ENCODE results near the gene SLC25A27. TPM values are rescaled to one million over a fixed set of nuclear protein-coding genes. Genes with fewer than 3 reads are reported as not detected.

Gene SLC25A27
- total and polyA plus RNA-seq, 2 of the 4 experiments (the other 2 are of a cell fraction): 1.3 TPM; not detected in 1

GRCh38 chr6:46688117-46688965 is 35.6 kb downstream of the SLC25A27 start:
- Histone ChIP-seq H3K9me3 (ENCODE audit: control insufficient read depth, insufficient read depth, low read length) (no peaks in the 10 kb centered on the region), H3K27me3 (ENCODE audit: control insufficient read depth, insufficient read depth, low read length) (no peaks in the 10 kb centered on the region), H4K20me1 (ENCODE audit: insufficient read depth, low read length) (no peaks in the 10 kb centered on the region), H2BK20ac (ENCODE audit: low read depth, low read length) (no peak overlapping the region), H2BK5ac (ENCODE audit: low read depth, low read length, poor library complexity, severe bottlenecking) (no peak overlapping the region), H4K8ac (ENCODE audit: low read depth in 2 of 2, low read length in 2 of 2) (no peak overlapping the region), H4K5ac (ENCODE audit: low read depth, low read length) (no peak overlapping the region), H2AK9ac (replicated peaks; ENCODE audit: low read depth, low read length, poor library complexity) (no peak overlapping the region), H3K23ac (ENCODE audit: low read depth, low read length) (no peak overlapping the region), H3K9me1 (ENCODE audit: insufficient read depth, low read length) (no peaks in the 10 kb centered on the region), H3K4me3 (ENCODE audit: insufficient read depth, low read depth, low read length) (no peak overlapping the region), H2AK5ac (ENCODE audit: low read depth, low read length) (no peak overlapping the region), H2AFZ (replicated peaks; ENCODE audit: low read length, poor library complexity) (no peak overlapping the region), H3K4me1 (ENCODE audit: control insufficient read depth, insufficient read depth, low read length) (no peaks in the 10 kb centered on the region), H3K79me1 (ENCODE audit: low read depth in 1 of 2, low read length in 2 of 2) (no peaks in the 10 kb centered on the region), H3K27ac (ENCODE audit: insufficient read depth, low read length) (no peak overlapping the region), H3K9ac (ENCODE audit: low read depth, low read length) (no peak overlapping the region), H3K56ac (ENCODE audit: extremely low read depth, insufficient read depth, low read length) (no peak overlapping the region), H3K4me2 (ENCODE audit: low read depth, low read length) (no peak overlapping the region), H4K91ac (ENCODE audit: insufficient read depth, low read depth, low read length) (no peak overlapping the region), H3K14ac (replicated peaks; ENCODE audit: low read depth, low read length) (no peak overlapping the region), H3K18ac (ENCODE audit: low read depth, low read length) (no peak overlapping the region), H3K36me3 (ENCODE audit: control insufficient read depth, insufficient read depth, low read length) (no peaks in the 10 kb centered on the region), H2BK15ac (ENCODE audit: low read depth, low read length) (no peak overlapping the region), H3K4ac (ENCODE audit: low read depth, low read length) (no peak overlapping the region), H2BK120ac (ENCODE audit: low read depth, low read length) (no peak overlapping the region)
- ATAC-seq (ENCODE audit: low read depth) (no peak), DNase-seq (no peak)
- 91% methylated on average over 44 of the region's 85 CpGs; no CpG with 5 or more reads in 1 of the 2 experiments for WGBS, 2 experiments (ENCODE audit: extremely low coverage in 2 of 2, insufficient read length in 1 of 2)
- ChIA-PET CTCF (no interaction called here), POLR2A (ENCODE audit: unreplicated experiment) (no interaction called here)
- dilution Hi-C loops (cut with HindIII; ENCODE audit: low sequenced_read_pairs, unreplicated experiment): no loop called here
- no TSS peak for BruUV-seq (replicated peaks)
- intact Hi-C loops (cut with micrococcal nuclease): no loop called here
- TF ChIP-seq MAZ (IDR thresholded peaks at IDR 0.05; ENCODE audit: borderline replicate concordance, low read depth, low read length) (no peak), FOS (IDR thresholded peaks at IDR 0.05; ENCODE audit: low read depth, low read length) (no peak), MAFK (IDR thresholded peaks at IDR 0.05; ENCODE audit: low read depth, low read length) (no peak), NFE2L2 (IDR thresholded peaks at IDR 0.05; ENCODE audit: low read depth, low read length) (no peak), CTCF (conservative IDR thresholded peaks at IDR 0.05; ENCODE audit: low read depth, low read length) (no peak), RFX5 (IDR thresholded peaks at IDR 0.05; ENCODE audit: low read depth, low read length) (no peak), RCOR1 (IDR thresholded peaks at IDR 0.05; ENCODE audit: insufficient replicate concordance, low read length) (no peak), POLR2A (IDR thresholded peaks at IDR 0.05; ENCODE audit: low read depth, low read length) (no peak), USF2 (IDR thresholded peaks at IDR 0.05; ENCODE audit: low read depth, low read length) (no peak), BHLHE40 (IDR thresholded peaks at IDR 0.05; ENCODE audit: low read depth, low read length) (no peak), SMC3 (IDR thresholded peaks at IDR 0.05; ENCODE audit: low read depth, low read length) (no peak), CHD1 (IDR thresholded peaks at IDR 0.05; ENCODE audit: low read depth, low read length) (no peak), CEBPB (IDR thresholded peaks at IDR 0.05; ENCODE audit: low read depth, low read length) (no peak), MXI1 (IDR thresholded peaks at IDR 0.05; ENCODE audit: borderline replicate concordance, low read depth, low read length) (no peak), ELK1 (IDR thresholded peaks at IDR 0.05; ENCODE audit: borderline replicate concordance, low read depth, low read length) (no peak), RAD21 (IDR thresholded peaks at IDR 0.05; ENCODE audit: low read length) (no peak)
- in situ Hi-C loops (cut with MboI; ENCODE audit: low sequenced_read_pairs): no loop called here

Measured in IMR-90 (cell line).